Measurements from ENCODE around the gene PDE1C.

PDE1C gene

DNA sequence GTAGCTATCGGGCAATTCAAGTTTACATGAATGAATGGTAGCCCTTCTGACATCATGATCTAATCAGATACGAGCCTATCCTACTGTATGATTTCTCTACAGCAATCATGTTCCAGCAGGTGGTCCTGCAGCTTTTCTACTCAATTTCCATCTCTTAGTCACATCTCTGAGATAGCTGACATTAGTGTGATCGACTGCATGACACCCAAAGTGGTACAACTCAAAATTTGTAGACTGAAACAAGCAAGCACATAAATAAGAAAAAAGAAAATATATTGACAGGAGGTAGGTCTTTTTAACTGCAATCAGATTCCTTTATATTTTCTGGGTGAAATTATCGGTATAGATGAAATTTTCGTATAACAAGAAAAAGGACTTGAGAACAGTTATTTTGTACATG lies 251.2 kb downstream of the PDE1C start:
- H4K12ac ChIP-seq (ENCODE audit: low read depth, low read length): no peak overlapping the region
- H3K18ac ChIP-seq (ENCODE audit: low read length): no peak overlapping the region
- H3K27ac ChIP-seq (ENCODE audit: low read depth, low read length): no peak overlapping the region
- no peak overlapping the region for H2AK5ac ChIP-seq (ENCODE audit: low read length)
- no peaks in the 10 kb centered on the region for H3K4me1 ChIP-seq (ENCODE audit: control insufficient read depth in 1 of 2, insufficient read depth in 2 of 2, low read length in 2 of 2)
- no peak overlapping the region for H3K14ac ChIP-seq (ENCODE audit: low read length)
- H3K4ac ChIP-seq (ENCODE audit: low read depth, low read length): no peak overlapping the region
- H3K23ac ChIP-seq (ENCODE audit: low read length): no peak overlapping the region
- H3K36me3 ChIP-seq (ENCODE audit: control insufficient read depth in 1 of 2, insufficient read depth in 2 of 2, low read length in 2 of 2): no peaks in the 10 kb centered on the region
- H3K27me3 ChIP-seq (ENCODE audit: insufficient read depth, low read length): no peaks in the 10 kb centered on the region
- no CpG with 5 or more reads among the region's 5 CpGs for WGBS (ENCODE audit: extremely low coverage, insufficient coverage, insufficient read length)
- H3K79me1 ChIP-seq (ENCODE audit: low read length): no peaks in the 10 kb centered on the region
- H4K91ac ChIP-seq (ENCODE audit: low read depth, low read length): no peak overlapping the region
- no peak overlapping the region for H2BK120ac ChIP-seq (ENCODE audit: insufficient read depth, low read length, poor library complexity)
- no peaks in the 10 kb centered on the region for H3K9me3 ChIP-seq (ENCODE audit: insufficient read depth, low read depth, low read length)
- H2BK5ac ChIP-seq (ENCODE audit: low read depth, low read length, poor library complexity): no peak overlapping the region
- H3K9ac ChIP-seq (ENCODE audit: low read length): no peak overlapping the region
- no peak for DNase-seq
- no peaks in the 10 kb centered on the region for H3K79me2 ChIP-seq (ENCODE audit: control insufficient read depth, insufficient read depth, low read length, poor library complexity)
- H2AFZ ChIP-seq (ENCODE audit: insufficient read depth, low read length, poor library complexity): no peak overlapping the region
- H4K8ac ChIP-seq (ENCODE audit: low read depth, low read length): no peak overlapping the region
- H3K4me3 ChIP-seq (ENCODE audit: low read depth, low read length): no peak overlapping the region
- no peak overlapping the region for H2BK12ac ChIP-seq (ENCODE audit: low read length)
- no peak overlapping the region for H3K4me2 ChIP-seq (ENCODE audit: low read length)

DNA sequence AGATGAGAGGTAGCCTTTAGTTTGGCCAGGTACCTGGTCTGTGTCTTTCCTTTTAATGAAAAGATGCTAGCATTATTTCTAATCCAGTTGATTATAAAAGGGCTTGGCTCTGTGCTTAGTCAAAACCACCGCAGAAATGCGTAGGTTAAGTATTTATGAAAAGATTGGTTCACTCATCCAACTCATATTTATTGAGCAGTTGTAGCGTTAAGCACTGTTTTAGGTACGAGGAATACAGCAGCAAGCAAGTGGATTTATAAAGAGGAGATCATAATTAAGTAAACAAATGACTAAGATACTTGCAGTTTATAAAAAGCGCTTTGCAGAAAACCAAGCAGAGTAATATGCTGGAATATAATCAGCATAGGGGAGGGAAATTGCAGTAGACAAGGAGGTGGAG lies 253.4 kb downstream of the PDE1C start:
- WGBS (ENCODE audit: extremely low coverage, insufficient coverage, insufficient read length): no CpG with 5 or more reads among the region's 5 CpGs
- no peak overlapping the region for H3K4me3 ChIP-seq (ENCODE audit: low read depth, low read length)
- H3K27ac ChIP-seq (ENCODE audit: low read depth, low read length): no peak overlapping the region
- H2AFZ ChIP-seq (ENCODE audit: insufficient read depth, low read length, poor library complexity): no peak overlapping the region
- no peak overlapping the region for H4K12ac ChIP-seq (ENCODE audit: low read depth, low read length)
- H3K9me3 ChIP-seq (ENCODE audit: insufficient read depth, low read depth, low read length): no peaks in the 10 kb centered on the region
- no peak overlapping the region for H3K4ac ChIP-seq (ENCODE audit: low read depth, low read length)
- no peak overlapping the region for H2BK12ac ChIP-seq (ENCODE audit: low read length)
- H4K91ac ChIP-seq (ENCODE audit: low read depth, low read length): no peak overlapping the region
- H2AK5ac ChIP-seq (ENCODE audit: low read length): no peak overlapping the region
- H3K27me3 ChIP-seq (ENCODE audit: insufficient read depth, low read length): no peaks in the 10 kb centered on the region
- H3K36me3 ChIP-seq (ENCODE audit: control insufficient read depth in 1 of 2, insufficient read depth in 2 of 2, low read length in 2 of 2): no peaks in the 10 kb centered on the region
- no peak overlapping the region for H3K9ac ChIP-seq (ENCODE audit: low read length)
- no peak overlapping the region for H3K4me2 ChIP-seq (ENCODE audit: low read length)
- no peaks in the 10 kb centered on the region for H3K79me1 ChIP-seq (ENCODE audit: low read length)
- H3K14ac ChIP-seq (ENCODE audit: low read length): no peak overlapping the region
- H3K18ac ChIP-seq (ENCODE audit: low read length): no peak overlapping the region
- no peak overlapping the region for H3K23ac ChIP-seq (ENCODE audit: low read length)
- H2BK5ac ChIP-seq (ENCODE audit: low read depth, low read length, poor library complexity): no peak overlapping the region
- no peak for DNase-seq
- H3K4me1 ChIP-seq (ENCODE audit: control insufficient read depth in 1 of 2, insufficient read depth in 2 of 2, low read length in 2 of 2): no peaks in the 10 kb centered on the region
- H2BK120ac ChIP-seq (ENCODE audit: insufficient read depth, low read length, poor library complexity): no peak overlapping the region
- no peak overlapping the region for H4K8ac ChIP-seq (ENCODE audit: low read depth, low read length)
- no peaks in the 10 kb centered on the region for H3K79me2 ChIP-seq (ENCODE audit: control insufficient read depth, insufficient read depth, low read length, poor library complexity)

DNA sequence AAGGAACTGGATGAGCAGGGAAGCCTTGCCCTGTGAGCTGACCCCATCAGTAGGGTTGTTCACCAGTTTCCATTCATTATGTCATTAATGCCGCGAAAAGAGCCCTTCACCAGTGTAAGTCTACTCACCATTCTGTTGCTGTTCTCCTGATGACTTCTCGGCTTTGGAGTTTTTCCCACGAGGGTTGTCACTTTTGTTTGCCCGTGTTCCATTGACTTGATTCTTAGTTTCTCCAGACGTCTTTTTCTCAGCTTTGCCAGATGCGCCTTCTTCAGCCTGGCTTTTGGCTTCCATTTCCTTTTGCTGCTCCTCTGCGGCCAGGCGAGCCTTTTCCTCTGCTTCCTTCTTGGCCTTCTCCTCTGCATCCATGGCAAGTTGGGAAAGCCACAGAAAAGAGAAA lies 254.4 kb downstream of the PDE1C start:
- no peaks in the 10 kb centered on the region for H3K27me3 ChIP-seq (ENCODE audit: insufficient read depth, low read length)
- no peak overlapping the region for H4K8ac ChIP-seq (ENCODE audit: low read depth, low read length)
- H3K9ac ChIP-seq (ENCODE audit: low read length): no peak overlapping the region
- H3K79me1 ChIP-seq (ENCODE audit: low read length): no peaks in the 10 kb centered on the region
- H3K79me2 ChIP-seq (ENCODE audit: control insufficient read depth, insufficient read depth, low read length, poor library complexity): no peaks in the 10 kb centered on the region
- no peak overlapping the region for H2AFZ ChIP-seq (ENCODE audit: insufficient read depth, low read length, poor library complexity)
- no peak overlapping the region for H3K4me2 ChIP-seq (ENCODE audit: low read length)
- H3K18ac ChIP-seq (ENCODE audit: low read length): no peak overlapping the region
- no peaks in the 10 kb centered on the region for H3K36me3 ChIP-seq (ENCODE audit: control insufficient read depth in 1 of 2, insufficient read depth in 2 of 2, low read length in 2 of 2)
- H3K9me3 ChIP-seq (ENCODE audit: insufficient read depth, low read depth, low read length): peaks cover 2% of the 10 kb centered on the region
- H4K91ac ChIP-seq (ENCODE audit: low read depth, low read length): no peak overlapping the region
- no peaks in the 10 kb centered on the region for H3K4me1 ChIP-seq (ENCODE audit: control insufficient read depth in 1 of 2, insufficient read depth in 2 of 2, low read length in 2 of 2)
- no peak for DNase-seq
- no peak overlapping the region for H3K27ac ChIP-seq (ENCODE audit: low read depth, low read length)
- H3K14ac ChIP-seq (ENCODE audit: low read length): no peak overlapping the region
- no peak overlapping the region for H2BK120ac ChIP-seq (ENCODE audit: insufficient read depth, low read length, poor library complexity)
- no peak overlapping the region for H3K23ac ChIP-seq (ENCODE audit: low read length)
- H3K4ac ChIP-seq (ENCODE audit: low read depth, low read length): no peak overlapping the region
- no peak overlapping the region for H3K4me3 ChIP-seq (ENCODE audit: low read depth, low read length)
- no CpG with 5 or more reads among the region's 9 CpGs for WGBS (ENCODE audit: extremely low coverage, insufficient coverage, insufficient read length)
- H2BK12ac ChIP-seq (ENCODE audit: low read length): no peak overlapping the region
- H2BK5ac ChIP-seq (ENCODE audit: low read depth, low read length, poor library complexity): no peak overlapping the region
- H2AK5ac ChIP-seq (ENCODE audit: low read length): no peak overlapping the region
- no peak overlapping the region for H4K12ac ChIP-seq (ENCODE audit: low read depth, low read length)

DNA sequence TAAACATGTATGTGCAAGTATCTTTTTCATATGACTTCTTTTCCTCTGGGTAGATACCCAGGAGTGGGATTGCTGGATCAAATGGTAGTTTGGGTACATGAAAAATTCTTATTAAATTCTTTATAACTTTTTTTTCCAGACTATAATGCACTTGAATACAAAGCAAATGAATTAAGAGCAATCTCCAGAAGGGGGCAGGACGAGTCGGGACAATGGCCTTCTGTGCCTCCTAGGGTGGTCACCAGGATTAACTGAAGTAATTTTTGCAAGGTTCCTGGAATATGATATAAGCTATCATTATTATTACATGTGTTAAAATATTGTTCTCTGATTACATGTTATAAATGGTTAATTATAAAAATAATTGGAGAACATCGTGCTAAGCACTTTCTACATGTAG lies 256.0 kb downstream of the PDE1C start:
- no peak overlapping the region for H3K4me2 ChIP-seq (ENCODE audit: low read length)
- no peak overlapping the region for H4K8ac ChIP-seq (ENCODE audit: low read depth, low read length)
- no peaks in the 10 kb centered on the region for H3K4me1 ChIP-seq (ENCODE audit: control insufficient read depth in 1 of 2, insufficient read depth in 2 of 2, low read length in 2 of 2)
- no peak overlapping the region for H2BK5ac ChIP-seq (ENCODE audit: low read depth, low read length, poor library complexity)
- peaks cover 2% of the 10 kb centered on the region for H3K9me3 ChIP-seq (ENCODE audit: insufficient read depth, low read depth, low read length)
- H2BK12ac ChIP-seq (ENCODE audit: low read length): no peak overlapping the region
- H2AFZ ChIP-seq (ENCODE audit: insufficient read depth, low read length, poor library complexity): no peak overlapping the region
- H3K14ac ChIP-seq (ENCODE audit: low read length): no peak overlapping the region
- no peak overlapping the region for H3K4me3 ChIP-seq (ENCODE audit: low read depth, low read length)
- no peaks in the 10 kb centered on the region for H3K79me2 ChIP-seq (ENCODE audit: control insufficient read depth, insufficient read depth, low read length, poor library complexity)
- no peak overlapping the region for H2AK5ac ChIP-seq (ENCODE audit: low read length)
- no peak overlapping the region for H3K18ac ChIP-seq (ENCODE audit: low read length)
- no peak for DNase-seq
- H3K79me1 ChIP-seq (ENCODE audit: low read length): no peaks in the 10 kb centered on the region
- H2BK120ac ChIP-seq (ENCODE audit: insufficient read depth, low read length, poor library complexity): no peak overlapping the region
- no peak overlapping the region for H3K27ac ChIP-seq (ENCODE audit: low read depth, low read length)
- H3K9ac ChIP-seq (ENCODE audit: low read length): no peak overlapping the region
- H4K91ac ChIP-seq (ENCODE audit: low read depth, low read length): no peak overlapping the region
- no peak overlapping the region for H3K23ac ChIP-seq (ENCODE audit: low read length)
- H3K27me3 ChIP-seq (ENCODE audit: insufficient read depth, low read length): no peaks in the 10 kb centered on the region
- no peaks in the 10 kb centered on the region for H3K36me3 ChIP-seq (ENCODE audit: control insufficient read depth in 1 of 2, insufficient read depth in 2 of 2, low read length in 2 of 2)
- WGBS (ENCODE audit: extremely low coverage, insufficient coverage, insufficient read length): no CpG with 5 or more reads among the region's 3 CpGs
- H4K12ac ChIP-seq (ENCODE audit: low read depth, low read length): no peak overlapping the region
- H3K4ac ChIP-seq (ENCODE audit: low read depth, low read length): no peak overlapping the region
